T-helper 2 cell treated with Interferon-gamma antibody and Interleukin-4, amounts not matched to agents 5 μg/mL and 100 μg/mL, for 36 hours (primary cell): ENCODE data around the gene CCDC9.

Experiments
- DNase-seq: peaks from one replicate; pipeline ENCODE4 v3.0.0; 2021; ENCODE audit warnings: low spot score
- H3K27ac Mint-ChIP-seq: one replicate; pipeline ENCODE4 v1.8.0; 2021; ENCODE audit warnings: mild to moderate bottlenecking, mixed read lengths
- H3K27me3 Mint-ChIP-seq: one replicate; pipeline ENCODE4 v1.8.0; 2021; ENCODE audit warnings: low read depth, mixed read lengths
- H3K36me3 Mint-ChIP-seq: one replicate; pipeline ENCODE4 v1.8.0; 2021; ENCODE audit warnings: low read depth, mixed read lengths
- H3K4me1 Mint-ChIP-seq: one replicate; pipeline ENCODE4 v1.8.0; 2021; ENCODE audit warnings: low read depth, mixed read lengths
- H3K4me3 Mint-ChIP-seq: one replicate; pipeline ENCODE4 v1.8.0; 2022; ENCODE audit warnings: mild to moderate bottlenecking, moderate library complexity, mixed read lengths
- H3K9me3 Mint-ChIP-seq: one replicate; pipeline ENCODE4 v1.8.0; 2021; ENCODE audit warnings: mixed read lengths

Gene CCDC9

DNA sequence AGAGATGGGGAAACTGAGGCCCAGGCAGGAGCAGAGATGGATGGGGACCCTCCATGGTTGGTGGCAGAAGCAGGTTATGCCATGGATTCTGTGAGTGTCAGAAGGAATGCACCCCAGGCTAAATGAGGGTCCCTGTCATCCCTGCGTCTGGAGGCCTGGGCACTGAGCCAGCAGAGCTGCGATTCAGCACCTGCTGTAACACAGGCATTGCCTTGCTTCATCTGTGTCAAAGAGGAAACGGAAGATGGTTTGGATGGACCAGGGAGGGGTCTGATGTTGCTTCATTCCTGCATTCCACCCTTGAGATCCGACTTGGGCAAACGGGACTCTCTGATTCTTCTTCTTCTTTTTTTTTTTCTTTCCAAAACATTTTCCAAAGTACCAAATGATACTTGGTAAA is 54.5 kb downstream of the CCDC9 start:
- Mint-ChIP-seq H3K27me3 (peaks cover 10% of the 10 kb centered on the region), H3K4me3 (no peak overlapping the region), H3K36me3 (no peaks in the 10 kb centered on the region), H3K27ac (no peak overlapping the region), H3K4me1 (no peaks in the 10 kb centered on the region), H3K9me3 (no peaks in the 10 kb centered on the region)
- DNase-seq: no peak

- Mint-ChIP-seq H3K36me3 (no peaks in the 10 kb centered on the region), H3K9me3 (no peaks in the 10 kb centered on the region), H3K27me3 (peaks cover 5% of the 10 kb centered on the region), H3K4me3 (no peak overlapping the region), H3K4me1 (no peaks in the 10 kb centered on the region), H3K27ac (no peak overlapping the region)
- no peak for DNase-seq
Measured at GRCh38 chr19:47312366-47313006, 56.2 kb downstream of the CCDC9 start.

- Mint-ChIP-seq H3K36me3 (no peaks in the 10 kb centered on the region), H3K27ac (no peak overlapping the region), H3K4me1 (no peaks in the 10 kb centered on the region), H3K9me3 (no peaks in the 10 kb centered on the region), H3K4me3 (no peak overlapping the region), H3K27me3 (peaks cover 5% of the 10 kb centered on the region)
- no peak for DNase-seq
Measured at GRCh38 chr19:47313754-47314295, 57.5 kb downstream of the CCDC9 start.

DNA sequence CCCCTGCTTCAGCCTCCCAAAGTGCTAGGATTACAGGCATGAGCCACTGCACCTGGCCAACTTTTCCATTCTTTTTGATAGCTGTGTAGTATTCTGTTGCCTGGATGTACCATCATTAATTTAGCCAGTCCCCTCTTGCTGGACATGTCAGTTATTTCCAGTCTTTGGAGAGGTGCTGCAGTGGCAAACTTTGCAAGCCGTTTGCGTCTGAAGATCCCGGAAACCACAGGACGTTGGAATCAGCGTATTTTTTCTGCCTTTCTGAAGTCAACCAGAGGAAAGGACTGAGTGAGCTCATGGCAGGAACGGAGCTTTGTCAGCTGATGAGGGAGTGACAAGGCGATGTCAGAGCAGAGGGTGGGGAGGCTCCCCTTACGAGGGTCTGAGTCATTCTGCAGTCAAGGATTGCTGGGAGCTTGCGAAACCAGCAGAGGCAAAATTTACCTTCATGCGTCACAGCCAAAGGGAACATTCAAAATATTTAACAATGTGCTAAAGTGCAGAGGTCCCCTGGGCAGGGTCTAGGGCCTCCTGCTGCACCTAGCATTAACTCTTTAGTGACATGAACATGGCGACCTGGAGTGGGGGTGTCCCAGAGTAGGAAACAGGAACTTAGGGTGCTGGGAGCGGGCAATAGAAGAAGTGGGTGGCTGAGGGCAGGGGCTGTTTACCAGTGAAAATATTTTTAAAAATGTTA is 58.9 kb downstream of the CCDC9 start:
- no peaks in the 10 kb centered on the region for H3K4me1 Mint-ChIP-seq
- no peak for DNase-seq
- no peaks in the 10 kb centered on the region for H3K9me3 Mint-ChIP-seq
- H3K27me3 Mint-ChIP-seq: peaks cover 5% of the 10 kb centered on the region
- no peak overlapping the region for H3K27ac Mint-ChIP-seq
- no peak overlapping the region for H3K4me3 Mint-ChIP-seq
- no peaks in the 10 kb centered on the region for H3K36me3 Mint-ChIP-seq

DNA sequence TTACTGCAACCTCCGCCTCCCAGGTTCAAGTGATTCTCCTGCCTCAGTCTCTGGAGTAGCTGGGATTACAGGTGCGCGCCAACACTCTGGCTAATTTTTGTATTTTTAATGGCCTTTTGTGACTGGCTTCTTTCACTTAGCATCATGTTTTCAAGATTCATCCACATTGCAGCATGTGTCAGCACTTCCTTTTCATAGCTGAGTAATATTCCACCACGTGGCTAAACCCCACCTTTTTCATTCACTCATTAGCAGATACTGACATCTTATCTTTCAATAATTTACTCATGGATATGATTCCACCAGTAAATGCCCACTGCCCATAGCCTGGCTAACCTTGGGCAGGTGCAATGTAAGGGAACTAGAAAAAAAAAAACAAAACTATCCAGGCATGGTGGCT is 60.2 kb downstream of the CCDC9 start:
- Mint-ChIP-seq H3K27me3 (peaks cover 3% of the 10 kb centered on the region), H3K9me3 (no peaks in the 10 kb centered on the region), H3K36me3 (no peaks in the 10 kb centered on the region), H3K4me3 (no peak overlapping the region), H3K27ac (no peak overlapping the region), H3K4me1 (no peaks in the 10 kb centered on the region)
- no peak for DNase-seq

DNA sequence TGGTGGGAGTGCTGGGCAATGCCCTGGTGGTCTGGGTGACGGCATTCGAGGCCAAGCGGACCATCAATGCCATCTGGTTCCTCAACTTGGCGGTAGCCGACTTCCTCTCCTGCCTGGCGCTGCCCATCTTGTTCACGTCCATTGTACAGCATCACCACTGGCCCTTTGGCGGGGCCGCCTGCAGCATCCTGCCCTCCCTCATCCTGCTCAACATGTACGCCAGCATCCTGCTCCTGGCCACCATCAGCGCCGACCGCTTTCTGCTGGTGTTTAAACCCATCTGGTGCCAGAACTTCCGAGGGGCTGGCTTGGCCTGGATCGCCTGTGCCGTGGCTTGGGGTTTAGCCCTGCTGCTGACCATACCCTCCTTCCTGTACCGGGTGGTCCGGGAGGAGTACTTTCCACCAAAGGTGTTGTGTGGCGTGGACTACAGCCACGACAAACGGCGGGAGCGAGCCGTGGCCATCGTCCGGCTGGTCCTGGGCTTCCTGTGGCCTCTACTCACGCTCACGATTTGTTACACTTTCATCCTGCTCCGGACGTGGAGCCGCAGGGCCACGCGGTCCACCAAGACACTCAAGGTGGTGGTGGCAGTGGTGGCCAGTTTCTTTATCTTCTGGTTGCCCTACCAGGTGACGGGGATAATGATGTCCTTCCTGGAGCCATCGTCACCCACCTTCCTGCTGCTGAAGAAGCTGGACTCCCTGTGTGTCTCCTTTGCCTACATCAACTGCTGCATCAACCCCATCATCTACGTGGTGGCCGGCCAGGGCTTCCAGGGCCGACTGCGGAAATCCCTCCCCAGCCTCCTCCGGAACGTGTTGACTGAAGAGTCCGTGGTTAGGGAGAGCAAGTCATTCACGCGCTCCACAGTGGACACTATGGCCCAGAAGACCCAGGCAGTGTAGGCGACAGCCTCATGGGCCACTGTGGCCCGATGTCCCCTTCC is 63.9 kb downstream of the CCDC9 start:
- no peaks in the 10 kb centered on the region for H3K9me3 Mint-ChIP-seq
- no peaks in the 10 kb centered on the region for H3K36me3 Mint-ChIP-seq
- DNase-seq: no peak
- no peak overlapping the region for H3K27ac Mint-ChIP-seq
- H3K27me3 Mint-ChIP-seq: peaks cover 7% of the 10 kb centered on the region
- H3K4me1 Mint-ChIP-seq: peaks cover 2% of the 10 kb centered on the region
- H3K4me3 Mint-ChIP-seq: no peak overlapping the region
